HepG2 (cell line): Measurements from ENCODE around the gene HOXA7. TPM values are rescaled to one million over a fixed set of nuclear protein-coding genes. Genes with fewer than 3 reads are reported as not detected.

ENCODE experiments used
- CREB3 ChIP-seq: sonication (generic); formaldehyde crosslinking; IDR thresholded peaks from 2 replicates; pipeline ENCODE4 v1.5.0; 2020; ENCODE audit warnings: missing genetic modification reagents
- EED ChIP-seq: sonication (generic); formaldehyde crosslinking; IDR thresholded peaks from 2 replicates; pipeline ENCODE4 v1.5.0; 2020; ENCODE audit warnings: mild to moderate bottlenecking, missing genetic modification reagents
- EHMT2 ChIP-seq: fragments of 200-600 bp; sonication (generic); IDR thresholded peaks from 2 replicates; pipeline ENCODE4 v1.7.0; 2017; ENCODE audit warnings: antibody characterized with exemption, low read depth, low read length, borderline replicate concordance
- GTF3A ChIP-seq: sonication (generic); formaldehyde crosslinking; conservative IDR thresholded peaks from 2 replicates; pipeline ENCODE4 v1.4.0; 2020; ENCODE audit warnings: mild to moderate bottlenecking, missing genetic modification reagents
- JUN ChIP-seq: sonication (generic); formaldehyde crosslinking; IDR thresholded peaks from 2 replicates; pipeline ENCODE4 v1.4.0; 2020; ENCODE audit warnings: mild to moderate bottlenecking, missing genetic modification reagents
- NR2F1 ChIP-seq, 2 experiments: fragments of 450-650 bp in 1 of 2; formaldehyde crosslinking in 1 of 2; IDR thresholded peaks; 2 replicates each; pipeline versions ENCODE4 v1.5.0 to v1.6.1; 2016 to 2020; ENCODE audit warnings: mild to moderate bottlenecking in 1 of 2, missing compliant biosample characterization in 1 of 2, missing genetic modification reagents in 1 of 2, moderate library complexity in 1 of 2
- RBM22 ChIP-seq: fragments of 200-400 bp; formaldehyde crosslinking; optimal IDR thresholded peaks from 2 replicates; pipeline ENCODE3; 2017; ENCODE audit warnings: mild to moderate bottlenecking, low read length, moderate library complexity
- SALL1 ChIP-seq: sonication (generic); formaldehyde crosslinking; IDR thresholded peaks from 2 replicates; pipeline ENCODE4 v1.8.0; 2022; ENCODE audit warnings: mild to moderate bottlenecking, missing genetic modification reagents
- SPEN ChIP-seq: sonication (generic); formaldehyde crosslinking; IDR thresholded peaks from 2 replicates; pipeline ENCODE4 v1.5.1; 2020; ENCODE audit warnings: low read depth, mild to moderate bottlenecking, missing genetic modification reagents
- TCF7 ChIP-seq: sonication (generic); IDR thresholded peaks from 2 replicates; pipeline ENCODE4 v1.6.1; 2016; ENCODE audit warnings: antibody characterized with exemption, low read depth
- TEAD2 ChIP-seq: sonication (generic); formaldehyde crosslinking; IDR thresholded peaks from 2 replicates; pipeline ENCODE4 v1.9.0; 2021; ENCODE audit warnings: missing genetic modification reagents
- ZBTB38 ChIP-seq: sonication (generic); formaldehyde crosslinking; IDR thresholded peaks from 2 replicates; pipeline ENCODE4 v1.5.1; 2020; ENCODE audit warnings: mild to moderate bottlenecking, missing genetic modification reagents
- ZBTB4 ChIP-seq: sonication (generic); formaldehyde crosslinking; IDR thresholded peaks from 2 replicates; pipeline ENCODE4 v1.4.0; 2020; ENCODE audit warnings: missing genetic modification reagents, mild to moderate bottlenecking, borderline replicate concordance
- ZNF256 ChIP-seq: sonication (generic); formaldehyde crosslinking; conservative IDR thresholded peaks from 2 replicates; pipeline ENCODE4 v1.4.0; 2020; ENCODE audit warnings: missing genetic modification reagents
- ZNF556 ChIP-seq: sonication (generic); formaldehyde crosslinking; IDR thresholded peaks from 2 replicates; pipeline ENCODE4 v1.4.0; 2020; ENCODE audit warnings: mild to moderate bottlenecking, missing genetic modification reagents, borderline replicate concordance
- polyA plus RNA-seq, 8 experiments: library from polyadenylated mRNA; depleted of rRNA in 3 of 8; stranded (reverse) in 7 of 8; unstranded in 1 of 8; fragments of >200 nt; fragmentation: Illumina TruSeq in 4 of 8; extraction: Trizol in 4 of 8; gene quantifications; 2 replicates each; pipeline versions ENCODE4 v1.2.1 to v1.2.3, GENCODE V29; 2011 to 2016; ENCODE audit warnings: low read depth in 4 of 8, missing spikeins in 1 of 8, mixed read lengths in 1 of 8; ENCODE audit not compliant: insufficient read depth in 1 of 8
- total RNA-seq, 5 experiments: library from RNA; depleted of rRNA; stranded (reverse); fragments of >200 nt; fragmentation: Illumina TruSeq; extraction: Trizol; gene quantifications; 2 replicates each; pipeline ENCODE4 v1.2.3, GENCODE V29; 2016; ENCODE audit warnings: low read depth in 1 of 5
- TF ChIP-seq, protein P1 (sequence below): sonication (generic); formaldehyde crosslinking; IDR thresholded peaks from 2 replicates; pipeline ENCODE4 v1.4.0; 2020; ENCODE audit warnings: missing genetic modification reagents

Gene HOXA7
- total and polyA plus RNA-seq, 2 of the 13 experiments (the other 11 are each of a cell fraction or from before 2014, with no cell fraction given), result 0.05 TPM; not detected in 1

DNA sequence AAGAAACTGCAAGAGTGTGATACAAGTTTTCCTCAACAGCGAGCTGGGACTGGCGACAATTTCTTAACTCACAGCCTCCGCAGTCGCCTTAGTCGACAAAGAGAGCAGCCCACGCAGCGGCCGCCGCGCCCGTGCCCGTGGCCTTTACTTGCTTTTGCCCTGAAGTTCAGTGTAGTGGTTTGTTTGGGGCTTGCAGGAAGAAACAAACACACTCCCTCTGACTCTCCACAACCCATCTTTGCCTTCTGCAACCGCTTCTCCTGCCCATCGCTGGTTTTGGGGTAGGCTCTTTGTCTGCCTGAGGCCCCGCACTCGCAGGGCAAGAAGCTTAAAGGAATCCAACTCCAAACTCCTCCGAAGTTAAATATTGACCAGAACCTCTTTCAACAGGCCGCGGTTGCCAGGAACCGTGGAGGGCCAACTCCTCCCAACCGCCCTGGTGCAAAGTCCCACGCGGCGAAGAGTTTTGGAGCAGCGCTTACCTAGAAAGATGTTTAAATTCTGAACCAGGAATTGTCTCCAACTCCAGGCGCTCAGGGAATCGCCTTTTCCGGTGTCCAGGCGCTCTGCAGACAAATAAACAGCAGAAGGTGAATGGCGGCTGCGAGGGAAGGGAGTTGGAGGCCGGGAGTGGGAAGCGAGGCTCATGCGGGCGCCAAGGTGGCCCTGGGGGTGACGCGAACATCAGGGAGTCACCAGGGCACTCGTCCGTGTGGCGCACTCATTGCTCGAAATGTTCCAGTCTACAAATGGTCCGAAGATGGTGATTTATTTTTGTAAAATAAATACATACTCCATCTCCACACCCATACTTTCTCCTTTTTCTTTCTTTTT, 34.2 kb downstream of the HOXA7 start (continued):
- TF ChIP-seq SALL1 (CRISPR knock-in tag) (peak; percentile 67; the same call in 1 of the 2 replicates), RBM22 (no peak), GTF3A (CRISPR knock-in tag) (no peak), ZNF256 (CRISPR knock-in tag) (no peak), EED (CRISPR knock-in tag) (no peak), CREB3 (CRISPR knock-in tag) (peak; percentile 37; the same call in 1 of the 2 replicates), EHMT2 (no peak), ZBTB38 (0 out of 2 replicates have a peak, but pooled peaks have one; percentile 31), TCF7 (peak; percentile 92), TEAD2 (CRISPR knock-in tag) (0 out of 2 replicates have a peak, but pooled peaks have one; percentile 16), ZBTB4 (CRISPR knock-in tag) (no peak), NR2F1 (CRISPR knock-in tag; IDR thresholded peaks at IDR 0.05) (0 out of 4 replicates have a peak, but pooled peaks of 1 of the 2 experiments have one; percentile 13), SPEN (CRISPR knock-in tag) (peak; percentile 54), JUN (CRISPR knock-in tag) (0 out of 2 replicates have a peak, but pooled peaks have one; percentile 10), ZNF556 (CRISPR knock-in tag) (peak; percentile 70; the same call in 1 of the 2 replicates)
- TF ChIP-seq, protein P1, sequence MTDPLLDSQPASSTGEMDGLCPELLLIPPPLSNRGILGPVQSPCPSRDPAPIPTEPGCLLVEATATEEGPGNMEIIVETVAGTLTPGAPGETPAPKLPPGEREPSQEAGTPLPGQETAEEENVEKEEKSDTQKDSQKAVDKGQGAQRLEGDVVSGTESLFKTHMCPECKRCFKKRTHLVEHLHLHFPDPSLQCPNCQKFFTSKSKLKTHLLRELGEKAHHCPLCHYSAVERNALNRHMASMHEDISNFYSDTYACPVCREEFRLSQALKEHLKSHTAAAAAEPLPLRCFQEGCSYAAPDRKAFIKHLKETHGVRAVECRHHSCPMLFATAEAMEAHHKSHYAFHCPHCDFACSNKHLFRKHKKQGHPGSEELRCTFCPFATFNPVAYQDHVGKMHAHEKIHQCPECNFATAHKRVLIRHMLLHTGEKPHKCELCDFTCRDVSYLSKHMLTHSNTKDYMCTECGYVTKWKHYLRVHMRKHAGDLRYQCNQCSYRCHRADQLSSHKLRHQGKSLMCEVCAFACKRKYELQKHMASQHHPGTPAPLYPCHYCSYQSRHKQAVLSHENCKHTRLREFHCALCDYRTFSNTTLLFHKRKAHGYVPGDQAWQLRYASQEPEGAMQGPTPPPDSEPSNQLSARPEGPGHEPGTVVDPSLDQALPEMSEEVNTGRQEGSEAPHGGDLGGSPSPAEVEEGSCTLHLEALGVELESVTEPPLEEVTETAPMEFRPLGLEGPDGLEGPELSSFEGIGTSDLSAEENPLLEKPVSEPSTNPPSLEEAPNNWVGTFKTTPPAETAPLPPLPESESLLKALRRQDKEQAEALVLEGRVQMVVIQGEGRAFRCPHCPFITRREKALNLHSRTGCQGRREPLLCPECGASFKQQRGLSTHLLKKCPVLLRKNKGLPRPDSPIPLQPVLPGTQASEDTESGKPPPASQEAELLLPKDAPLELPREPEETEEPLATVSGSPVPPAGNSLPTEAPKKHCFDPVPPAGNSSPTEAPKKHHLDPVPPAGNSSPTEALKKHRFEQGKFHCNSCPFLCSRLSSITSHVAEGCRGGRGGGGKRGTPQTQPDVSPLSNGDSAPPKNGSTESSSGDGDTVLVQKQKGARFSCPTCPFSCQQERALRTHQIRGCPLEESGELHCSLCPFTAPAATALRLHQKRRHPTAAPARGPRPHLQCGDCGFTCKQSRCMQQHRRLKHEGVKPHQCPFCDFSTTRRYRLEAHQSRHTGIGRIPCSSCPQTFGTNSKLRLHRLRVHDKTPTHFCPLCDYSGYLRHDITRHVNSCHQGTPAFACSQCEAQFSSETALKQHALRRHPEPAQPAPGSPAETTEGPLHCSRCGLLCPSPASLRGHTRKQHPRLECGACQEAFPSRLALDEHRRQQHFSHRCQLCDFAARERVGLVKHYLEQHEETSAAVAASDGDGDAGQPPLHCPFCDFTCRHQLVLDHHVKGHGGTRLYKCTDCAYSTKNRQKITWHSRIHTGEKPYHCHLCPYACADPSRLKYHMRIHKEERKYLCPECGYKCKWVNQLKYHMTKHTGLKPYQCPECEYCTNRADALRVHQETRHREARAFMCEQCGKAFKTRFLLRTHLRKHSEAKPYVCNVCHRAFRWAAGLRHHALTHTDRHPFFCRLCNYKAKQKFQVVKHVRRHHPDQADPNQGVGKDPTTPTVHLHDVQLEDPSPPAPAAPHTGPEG (CRISPR knock-in tag), result no peak
